ENCODE data around the gene ASB4. TPM values are rescaled to one million over a fixed set of nuclear protein-coding genes. Genes with fewer than 3 reads are reported as not detected.

ASB4 gene
- total RNA-seq, 1 donor = not detected

DNA sequence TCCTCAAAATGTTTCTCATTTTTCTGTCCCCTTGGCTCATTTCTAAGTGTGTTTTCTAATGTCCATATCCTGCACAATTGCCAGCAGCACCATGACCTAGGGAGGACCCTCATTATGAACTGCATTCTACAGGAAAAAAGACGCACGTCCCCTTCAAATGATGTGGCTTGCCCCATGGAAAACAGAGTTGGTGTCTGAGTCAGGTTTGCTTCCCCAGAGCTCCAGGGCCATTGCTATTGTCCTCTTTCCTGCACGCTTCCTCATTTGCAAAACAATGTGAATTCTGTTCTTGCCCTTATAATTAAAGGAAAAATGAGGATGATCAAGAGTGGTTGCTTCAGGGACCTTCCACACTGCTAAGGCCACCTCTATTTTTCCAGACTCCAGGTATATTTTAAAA, 14.7 kb upstream of the ASB4 start:
- TF ChIP-seq, protein P1, sequence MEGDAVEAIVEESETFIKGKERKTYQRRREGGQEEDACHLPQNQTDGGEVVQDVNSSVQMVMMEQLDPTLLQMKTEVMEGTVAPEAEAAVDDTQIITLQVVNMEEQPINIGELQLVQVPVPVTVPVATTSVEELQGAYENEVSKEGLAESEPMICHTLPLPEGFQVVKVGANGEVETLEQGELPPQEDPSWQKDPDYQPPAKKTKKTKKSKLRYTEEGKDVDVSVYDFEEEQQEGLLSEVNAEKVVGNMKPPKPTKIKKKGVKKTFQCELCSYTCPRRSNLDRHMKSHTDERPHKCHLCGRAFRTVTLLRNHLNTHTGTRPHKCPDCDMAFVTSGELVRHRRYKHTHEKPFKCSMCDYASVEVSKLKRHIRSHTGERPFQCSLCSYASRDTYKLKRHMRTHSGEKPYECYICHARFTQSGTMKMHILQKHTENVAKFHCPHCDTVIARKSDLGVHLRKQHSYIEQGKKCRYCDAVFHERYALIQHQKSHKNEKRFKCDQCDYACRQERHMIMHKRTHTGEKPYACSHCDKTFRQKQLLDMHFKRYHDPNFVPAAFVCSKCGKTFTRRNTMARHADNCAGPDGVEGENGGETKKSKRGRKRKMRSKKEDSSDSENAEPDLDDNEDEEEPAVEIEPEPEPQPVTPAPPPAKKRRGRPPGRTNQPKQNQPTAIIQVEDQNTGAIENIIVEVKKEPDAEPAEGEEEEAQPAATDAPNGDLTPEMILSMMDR (IDR thresholded peaks at IDR 0.05; ENCODE audit: insufficient read depth, low read length) = no peak
- DNase-seq (ENCODE audit: low read depth) = no peak
- no peak overlapping the region for H3K4me3 ChIP-seq (ENCODE audit: low read depth, low read length)

GRCh38 chr7:95472581-95473161, 13.1 kb upstream of the ASB4 start:
- no peak overlapping the region for H3K4me3 ChIP-seq (ENCODE audit: low read depth, low read length)
- DNase-seq (ENCODE audit: low read depth) = peak; percentile 40
- TF ChIP-seq, protein P1 (IDR thresholded peaks at IDR 0.05; ENCODE audit: insufficient read depth, low read length) = no peak

DNA sequence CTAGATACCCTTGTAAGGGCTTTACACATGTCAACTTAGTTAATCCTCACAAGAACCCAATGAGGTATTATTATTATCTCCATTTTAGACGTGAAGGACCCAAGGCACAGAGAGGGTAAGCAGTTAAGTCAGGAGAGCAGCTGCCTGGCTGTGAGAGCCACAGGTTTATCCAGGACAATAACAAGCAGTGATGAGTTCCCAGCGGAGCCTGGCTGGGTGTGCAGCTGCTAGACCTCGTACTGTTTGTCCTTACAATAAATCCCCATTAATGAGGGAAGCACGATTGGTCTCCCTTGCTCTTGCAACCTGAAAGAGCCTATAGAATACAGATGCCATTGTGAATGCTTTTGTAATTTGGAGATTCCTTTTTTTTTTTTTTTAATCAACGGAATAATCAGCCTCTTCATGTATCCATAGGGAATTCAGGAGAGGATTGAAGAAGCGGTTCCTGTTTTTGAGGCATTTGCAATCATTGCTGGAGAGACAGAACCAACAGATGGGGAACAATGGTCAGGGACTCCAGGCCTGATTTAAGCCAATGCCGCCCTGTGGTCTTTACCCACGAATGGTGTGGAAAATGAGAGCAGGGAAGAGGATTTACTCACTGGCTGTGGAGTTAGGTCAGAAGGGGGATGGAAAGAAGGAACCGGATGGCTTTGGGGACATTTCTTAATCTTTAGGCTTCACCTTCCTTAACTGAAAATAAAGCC, 12.3 kb upstream of the ASB4 start:
- DNase-seq (ENCODE audit: low read depth) = no peak

GRCh38 chr7:95476072-95476847, 9.5 kb upstream of the ASB4 start:
- no peak for DNase-seq (ENCODE audit: low read depth)
- TF ChIP-seq, protein P1 (IDR thresholded peaks at IDR 0.05; ENCODE audit: insufficient read depth, low read length) = no peak
- no peak overlapping the region for H3K4me3 ChIP-seq (ENCODE audit: low read depth, low read length)

More for the DNA sequence above, 12.3 kb upstream of the ASB4 start:
- TF ChIP-seq, protein P1 (IDR thresholded peaks at IDR 0.05; ENCODE audit: insufficient read depth, low read length) = no peak
- H3K4me3 ChIP-seq (ENCODE audit: low read depth, low read length) = no peak overlapping the region

DNA sequence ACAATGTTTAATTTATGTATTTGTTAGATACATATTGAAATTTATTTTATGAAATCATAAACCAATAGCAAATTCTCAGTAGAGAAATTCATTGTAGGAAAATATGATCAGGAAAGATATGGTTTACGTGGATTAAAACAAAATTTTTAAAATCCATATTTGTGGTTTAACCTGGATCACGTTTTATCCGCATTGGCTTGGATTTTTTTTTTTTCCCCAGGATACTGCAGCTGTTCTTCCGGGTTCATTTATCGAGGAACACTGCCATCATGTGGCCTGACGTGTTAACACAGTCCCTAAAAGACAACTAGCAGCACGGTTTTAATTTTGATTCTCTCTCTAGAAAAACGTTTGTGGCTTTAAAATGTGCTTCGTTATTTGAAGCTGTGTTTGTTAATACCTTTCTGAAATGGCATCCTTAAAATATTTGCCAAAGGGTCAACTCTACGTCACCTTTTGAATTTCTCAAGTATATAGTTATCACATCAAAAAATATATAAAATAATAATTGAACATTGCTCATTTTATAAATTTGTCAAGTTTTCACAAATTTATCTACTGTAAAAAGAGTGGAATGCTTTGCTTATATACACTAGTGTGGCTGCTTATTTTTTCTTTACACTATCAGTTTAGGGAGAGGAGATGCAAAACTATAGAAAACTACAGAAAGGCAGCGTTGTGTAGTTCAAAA, 8.7 kb upstream of the ASB4 start:
- no peak overlapping the region for H3K4me3 ChIP-seq (ENCODE audit: low read depth, low read length)
- peak; percentile 82 for DNase-seq (ENCODE audit: low read depth)
- TF ChIP-seq, protein P1 (IDR thresholded peaks at IDR 0.05; ENCODE audit: insufficient read depth, low read length) = peak; percentile 78

DNA sequence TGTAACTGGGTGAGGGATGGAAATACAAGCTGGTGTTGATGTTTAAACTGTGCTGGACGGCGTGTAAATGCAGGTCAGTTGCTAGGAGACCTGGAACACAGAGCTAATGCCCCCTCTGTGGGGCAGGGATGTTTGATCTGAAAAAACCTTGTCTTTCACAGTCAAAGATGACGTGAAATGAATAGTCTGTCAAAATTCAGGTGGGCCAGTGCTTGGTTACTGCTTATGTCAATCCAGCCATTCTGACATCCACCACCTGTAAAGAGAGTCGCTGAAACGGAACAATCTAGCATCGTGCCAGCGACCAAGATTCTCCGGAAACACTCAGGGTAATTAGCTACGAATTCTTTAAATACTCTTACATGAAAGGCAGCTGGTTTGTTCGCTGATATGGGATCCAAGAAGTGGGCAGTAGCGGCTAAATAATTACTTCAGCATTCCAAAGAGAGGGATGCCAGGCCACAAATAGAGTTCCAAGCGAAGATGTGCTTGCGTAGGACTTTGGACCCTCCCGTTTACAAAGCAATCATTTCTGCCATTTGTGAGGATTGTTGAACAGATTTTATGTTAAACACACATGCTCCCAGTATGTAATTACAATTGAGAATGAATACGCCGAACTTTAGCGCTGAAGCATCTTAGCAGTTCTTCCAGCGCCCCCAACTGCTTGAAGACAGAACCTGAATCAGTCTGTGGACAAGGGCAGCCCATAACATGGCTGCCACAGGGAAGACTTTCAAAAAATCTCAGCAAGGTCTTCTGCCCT, 7.3 kb upstream of the ASB4 start:
- peak overlapping the region; percentile 7 for H3K4me3 ChIP-seq (ENCODE audit: low read depth, low read length)

More for the DNA sequence above, 7.3 kb upstream of the ASB4 start:
- peak; percentile 50 for DNase-seq (ENCODE audit: low read depth)
- TF ChIP-seq, protein P1 (IDR thresholded peaks at IDR 0.05; ENCODE audit: insufficient read depth, low read length) = peak; percentile 48
